Gastroesophageal sphincter (tissue), 4 donors: Measurements from ENCODE around the gene ITPKB. TPM values are rescaled to one million over a fixed set of nuclear protein-coding genes. Genes with fewer than 3 reads are reported as not detected.
"Not testable (repeated sequence)": the region's sequence is repeated elsewhere in the genome, so short reads cannot be mapped to it uniquely, and the experiment has no call there.

ENCODE experiments used
- ATAC-seq: fragments of 150-250 bp; one replicate; pipeline ENCODE4 v1.9.1; 2016; ENCODE audit warnings: mild to moderate bottlenecking, moderate library complexity
- H3K27ac ChIP-seq, 4 donors: fragments of 200-600 bp; sonication (generic) in 3 of 4; 1 replicate in 3 of 4; 2 replicates in 1 of 4; pipeline ENCODE4 v1.5.1; 2016 to 2019
- H3K27me3 ChIP-seq: fragments of 200-600 bp; sonication (generic); one replicate; pipeline ENCODE4 v1.5.1; 2019
- H3K36me3 ChIP-seq, 2 donors: fragments of 200-600 bp; sonication (generic); one replicate each; pipeline ENCODE4 v1.5.1; 2019; ENCODE audit warnings: control low read depth in 1 of 2
- H3K4me1 ChIP-seq, 3 donors: fragments of 200-600 bp; sonication (generic); 1 replicate in 2 of 3; 2 replicates in 1 of 3; pipeline ENCODE4 v1.5.1; 2016 to 2019; ENCODE audit warnings: control low read depth in 2 of 3
- H3K4me3 ChIP-seq, 2 donors: fragments of 200-600 bp; sonication (generic); one replicate each; pipeline ENCODE4 v1.5.1; 2019; ENCODE audit warnings: mild to moderate bottlenecking in 1 of 2, moderate library complexity in 1 of 2
- H3K9me3 ChIP-seq, 3 donors: fragments of 200-600 bp; sonication (generic); one replicate each; pipeline ENCODE4 v1.5.1; 2017 to 2019; ENCODE audit warnings: control low read depth in 2 of 3
- CTCF ChIP-seq, 4 experiments: fragments of 200-600 bp in 2 of 4; fragments of 450-650 bp in 2 of 4; sonication (generic) in 1 of 4; IDR thresholded peaks; one replicate each; pipeline ENCODE4 v1.5.1; 2017 to 2019; ENCODE audit warnings: antibody characterized with exemption in 4 of 4, mild to moderate bottlenecking in 2 of 4, moderate library complexity in 2 of 4
- EP300 ChIP-seq: sonication (generic); formaldehyde crosslinking; IDR thresholded peaks from one replicate; pipeline ENCODE4 v1.6.1; 2017; ENCODE audit warnings: antibody characterized with exemption, mild to moderate bottlenecking
- POLR2A ChIP-seq, 2 donors: fragments of 450-650 bp; IDR thresholded peaks; one replicate each; pipeline ENCODE4 v1.6.1; 2017; ENCODE audit warnings: antibody characterized with exemption in 2 of 2, mild to moderate bottlenecking in 2 of 2, moderate library complexity in 1 of 2
- POLR2AphosphoS5 ChIP-seq: sonication (generic); formaldehyde crosslinking; IDR thresholded peaks from one replicate; pipeline ENCODE4 v1.6.1; 2017; ENCODE audit warnings: antibody characterized with exemption
- WGBS, 2 donors: methylation state at CpG; one replicate each; pipeline ENCODE4 v1.1.5; 2018; ENCODE audit warnings: low coverage in 1 of 2; 5-methylcytosine and 5-hydroxymethylcytosine counted together
- total RNA-seq, 4 donors: library from RNA; depleted of rRNA; stranded (reverse); fragments of >200 nt; gene quantifications; one replicate each; pipeline ENCODE4 v1.1.0, GENCODE V29; 2016

Gene ITPKB
- total RNA-seq, 4 donors from 2014 or later = 75.0 to 184 (median 94.2) TPM

GRCh38 chr1:226599636-226600238 lies 139.3 kb downstream of the ITPKB start:
- ATAC-seq = no peak
- TF ChIP-seq CTCF (IDR thresholded peaks at IDR 0.05) (no peak), POLR2A (IDR thresholded peaks at IDR 0.05) (no peak), POLR2AphosphoS5 (no peak), EP300 (no peak)
- peaks cover 0 to 30% (median 22%) of the 10 kb centered on the region in 3 donors for H3K4me1 ChIP-seq
- no peak overlapping the region for H3K27ac ChIP-seq
- H3K36me3 ChIP-seq = no peaks in the 10 kb centered on the region
- no peaks in the 10 kb centered on the region for H3K27me3 ChIP-seq
- H3K9me3 ChIP-seq = peaks cover 0 to 7% (median 0%) of the 10 kb centered on the region in 3 donors
- no peak overlapping the region for H3K4me3 ChIP-seq

GRCh38 chr1:226598955-226599354 lies 140.1 kb downstream of the ITPKB start:
- H3K36me3 ChIP-seq, ATAC-seq, H3K27me3 ChIP-seq, H3K27ac ChIP-seq, H3K4me3 ChIP-seq, H3K9me3 ChIP-seq: not testable (repeated sequence)
- 100% methylated on average over 1 to 3 of the region's 3 CpGs for WGBS, 2 donors
- H3K4me1 ChIP-seq = peaks cover 0 to 22% (median 14%) of the 10 kb centered on the region in 3 donors

GRCh38 chr1:226598455-226598849 lies 140.6 kb downstream of the ITPKB start:
- H3K27me3 ChIP-seq = no peaks in the 10 kb centered on the region
- no peak overlapping the region for H3K4me3 ChIP-seq
- no peak for ATAC-seq
- peaks cover 0 to 7% (median 0%) of the 10 kb centered on the region in 3 donors for H3K9me3 ChIP-seq
- WGBS, 2 donors = 83% methylated on average over 1 of the region's 2 CpGs; no CpG with 5 or more reads in 1 of the 2 donors
- no peak for TF ChIP-seq POLR2A (IDR thresholded peaks at IDR 0.05)
- no peak for TF ChIP-seq CTCF (IDR thresholded peaks at IDR 0.05)
- no peak for TF ChIP-seq POLR2AphosphoS5
- TF ChIP-seq EP300 = no peak
- H3K36me3 ChIP-seq = no peaks in the 10 kb centered on the region
- no peak overlapping the region for H3K27ac ChIP-seq
- peaks cover 0 to 17% (median 9%) of the 10 kb centered on the region in 3 donors for H3K4me1 ChIP-seq

- TF ChIP-seq POLR2A (IDR thresholded peaks at IDR 0.05) = no peak
- TF ChIP-seq CTCF (IDR thresholded peaks at IDR 0.05) = no peak
- TF ChIP-seq POLR2AphosphoS5 = no peak
- no peak for TF ChIP-seq EP300
- no peak overlapping the region for H3K27ac ChIP-seq
- H3K27me3 ChIP-seq = no peaks in the 10 kb centered on the region
- WGBS, 2 donors = 90% methylated on average over 2 of the region's 5 CpGs
- peaks cover 0 to 7% (median 0%) of the 10 kb centered on the region in 3 donors for H3K9me3 ChIP-seq
- H3K36me3 ChIP-seq = no peaks in the 10 kb centered on the region
- no peak for ATAC-seq
- H3K4me3 ChIP-seq = no peak overlapping the region
- H3K4me1 ChIP-seq = peaks cover 0 to 11% (median 5%) of the 10 kb centered on the region in 3 donors
These were observed 141.2 kb downstream of the ITPKB start for GRCh38 chr1:226597616-226598454.

GRCh38 chr1:226596531-226597165 lies 142.4 kb downstream of the ITPKB start:
- no peak for ATAC-seq
- no peaks in the 10 kb centered on the region for H3K36me3 ChIP-seq
- WGBS, 2 donors = no CpG with 5 or more reads among the region's 16 CpGs

More at GRCh38 chr1:226596531-226597165, 142.4 kb downstream of the ITPKB start:
- peaks cover 0 to 7% (median 0%) of the 10 kb centered on the region in 3 donors for H3K9me3 ChIP-seq
- H3K27me3 ChIP-seq = no peaks in the 10 kb centered on the region
- H3K27ac ChIP-seq = no peak overlapping the region
- H3K4me1 ChIP-seq = no peaks in the 10 kb centered on the region
- no peak for TF ChIP-seq POLR2A (IDR thresholded peaks at IDR 0.05)
- no peak for TF ChIP-seq EP300
- TF ChIP-seq CTCF (IDR thresholded peaks at IDR 0.05) = no peak
- no peak for TF ChIP-seq POLR2AphosphoS5
- H3K4me3 ChIP-seq = no peak overlapping the region
